Thyroid gland (tissue), 4 donors: ENCODE results near the gene PRM2.

ENCODE experiments used
- CTCF ChIP-seq, 6 experiments: fragments of 200-600 bp in 3 of 6; fragments of 450-650 bp in 3 of 6; sonication (generic) in 3 of 6; IDR thresholded peaks; one replicate each; pipeline ENCODE4 v1.5.1; 2016 to 2019; ENCODE audit warnings: antibody characterized with exemption in 6 of 6, mild to moderate bottlenecking in 2 of 6, inconsistent platforms in 1 of 6, moderate library complexity in 1 of 6
- POLR2A ChIP-seq, 2 donors: fragments of 450-650 bp; IDR thresholded peaks; one replicate each; pipeline ENCODE4 v1.6.1; 2017; ENCODE audit warnings: antibody characterized with exemption in 2 of 2, mild to moderate bottlenecking in 2 of 2, moderate library complexity in 1 of 2

GRCh38 chr16:11310997-11311561 lies 34.8 kb upstream of the PRM2 start:
- TF ChIP-seq POLR2A (IDR thresholded peaks at IDR 0.05), result no peak
- no peak for TF ChIP-seq CTCF (IDR thresholded peaks at IDR 0.05)
